Progenitor cell of endocrine pancreas (in vitro differentiated cells): ENCODE measurements around the gene TAX1BP1. TPM values are rescaled to one million over a fixed set of nuclear protein-coding genes. Genes with fewer than 3 reads are reported as not detected.
"Not testable (repeated sequence)": the region's sequence is repeated elsewhere in the genome, so short reads cannot be mapped to it uniquely, and the experiment has no call there.

Source experiments
- DNase-seq: peaks from one replicate; pipeline ENCODE4 v3.0.0; 2021; ENCODE audit warnings: low spot score; ENCODE audit not compliant: unreplicated experiment
- H3K27ac Mint-ChIP-seq: 2 replicates; pipeline ENCODE4 v1.8.0; 2021; ENCODE audit warnings: mild to moderate bottlenecking, moderate library complexity, mixed read lengths
- H3K27me3 Mint-ChIP-seq: 2 replicates; pipeline ENCODE4 v1.8.0; 2021; ENCODE audit warnings: mixed read lengths
- H3K36me3 Mint-ChIP-seq: 2 replicates; pipeline ENCODE4 v1.8.0; 2022; ENCODE audit warnings: mixed read lengths; ENCODE audit not compliant: insufficient read depth
- H3K4me1 Mint-ChIP-seq: 2 replicates; pipeline ENCODE4 v1.8.0; 2021; ENCODE audit warnings: low read depth, mixed read lengths
- H3K4me3 Mint-ChIP-seq: 2 replicates; pipeline ENCODE4 v1.8.0; 2021; ENCODE audit warnings: low read depth, mild to moderate bottlenecking, moderate library complexity, mixed read lengths
- H3K9me3 Mint-ChIP-seq: 2 replicates; pipeline ENCODE4 v1.8.0; 2021; ENCODE audit warnings: low read depth, mixed read lengths
- CTCF ChIP-seq: fragments of 200-600 bp; sonication (generic); IDR thresholded peaks from one replicate; pipeline ENCODE4 v1.5.0; 2021; ENCODE audit warnings: antibody characterized with exemption, mild to moderate bottlenecking; ENCODE audit not compliant: unreplicated experiment
- total RNA-seq: library from RNA; stranded (reverse); gene quantifications from 2 replicates; pipeline ENCODE4 v1.2.1, GENCODE V29; 2021

Gene TAX1BP1
- total RNA-seq, 1 donor from 2014 or later: 101 TPM

GRCh38 chr7:27842851-27843250, 102.9 kb downstream of the TAX1BP1 start:
- DNase-seq: no peak

GRCh38 chr7:27843584-27844305, 103.8 kb downstream of the TAX1BP1 start:
- H3K9me3 Mint-ChIP-seq: no peaks in the 10 kb centered on the region
- no peak overlapping the region for H3K27ac Mint-ChIP-seq
- DNase-seq: no peak
- peaks cover 1% of the 10 kb centered on the region for H3K36me3 Mint-ChIP-seq
- no peaks in the 10 kb centered on the region for H3K4me1 Mint-ChIP-seq
- TF ChIP-seq CTCF: no peak
- no peak overlapping the region for H3K4me3 Mint-ChIP-seq
- no peaks in the 10 kb centered on the region for H3K27me3 Mint-ChIP-seq

More at GRCh38 chr7:27842851-27843250, 102.9 kb downstream of the TAX1BP1 start:
- Mint-ChIP-seq H3K27me3 (no peaks in the 10 kb centered on the region), H3K27ac (no peak overlapping the region), H3K4me1 (no peaks in the 10 kb centered on the region), H3K4me3 (no peak overlapping the region), H3K9me3 (no peaks in the 10 kb centered on the region), H3K36me3 (peaks cover 2% of the 10 kb centered on the region)
- TF ChIP-seq CTCF: no peak

- Mint-ChIP-seq H3K27ac (no peak overlapping the region), H3K4me3 (no peak overlapping the region), H3K27me3 (no peaks in the 10 kb centered on the region), H3K4me1 (no peaks in the 10 kb centered on the region), H3K36me3 (no peaks in the 10 kb centered on the region), H3K9me3 (no peaks in the 10 kb centered on the region)
- no peak for DNase-seq
- no peak for TF ChIP-seq CTCF
These were observed 106.4 kb downstream of the TAX1BP1 start for GRCh38 chr7:27846388-27846787.

- no peak for DNase-seq
- Mint-ChIP-seq H3K4me3 (no peak overlapping the region), H3K36me3 (peaks cover 9% of the 10 kb centered on the region), H3K9me3 (peaks cover 9% of the 10 kb centered on the region), H3K27ac (no peak overlapping the region), H3K27me3 (no peaks in the 10 kb centered on the region), H3K4me1 (peaks cover 2% of the 10 kb centered on the region)
- TF ChIP-seq CTCF: no peak
These were observed 110.6 kb downstream of the TAX1BP1 start for GRCh38 chr7:27850531-27850930.

- not testable (repeated sequence) for H3K27ac Mint-ChIP-seq, H3K4me1 Mint-ChIP-seq, DNase-seq, H3K4me3 Mint-ChIP-seq, H3K27me3 Mint-ChIP-seq
- peaks cover 17% of the 10 kb centered on the region for H3K36me3 Mint-ChIP-seq
- peaks cover 30% of the 10 kb centered on the region for H3K9me3 Mint-ChIP-seq
These were observed 116.9 kb downstream of the TAX1BP1 start for GRCh38 chr7:27856703-27857485.
